GM10266 (cell line): Measurements from ENCODE around the gene TDRD9.

Source experiments
- DNase-seq: peaks from one replicate; pipeline ENCODE4 v3.0.0; 2012; ENCODE audit errors: extremely low spot score
- TF ChIP-seq, protein P1 (sequence below): IDR thresholded peaks from 2 replicates; pipeline ENCODE4 v1.5.1; 2012; ENCODE audit warnings: mild to moderate bottlenecking, low read depth; ENCODE audit not compliant: control insufficient read depth, insufficient read depth; ENCODE audit errors: missing control alignments

TDRD9 gene

DNA sequence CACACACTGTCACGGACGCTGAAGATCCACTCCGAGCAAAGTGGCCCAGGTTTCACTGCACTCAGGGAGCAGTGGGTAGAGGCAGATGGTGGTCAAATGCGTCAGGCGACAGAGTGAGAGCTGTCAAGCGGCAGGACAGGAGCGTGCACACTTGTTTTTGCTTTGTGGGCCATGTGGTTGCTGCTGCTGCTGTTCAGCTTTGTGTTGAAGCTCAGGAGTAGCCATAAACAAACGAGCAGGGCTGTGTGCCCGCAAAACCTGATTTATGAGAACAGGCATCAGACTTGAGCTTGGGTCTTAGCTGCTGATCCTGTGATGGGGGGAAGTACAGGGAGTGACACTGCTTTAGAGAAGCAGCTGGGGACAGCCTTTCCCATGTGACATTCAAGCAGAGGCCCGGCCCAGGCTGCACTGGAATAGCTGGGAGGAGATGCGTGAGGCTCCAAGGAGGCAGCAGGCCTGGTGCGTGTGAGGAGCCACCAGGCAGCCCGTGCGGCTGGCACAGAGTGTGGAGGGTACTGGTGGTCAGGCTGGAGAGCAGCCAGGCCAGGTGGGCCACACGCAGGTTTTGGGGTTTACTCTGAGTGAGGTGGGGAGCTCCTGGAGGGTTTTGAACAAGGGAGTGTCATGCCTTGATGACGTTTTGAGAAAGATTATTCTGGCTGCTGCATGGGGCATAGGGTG, 126.1 kb downstream of the TDRD9 start:
- TF ChIP-seq, protein P1, sequence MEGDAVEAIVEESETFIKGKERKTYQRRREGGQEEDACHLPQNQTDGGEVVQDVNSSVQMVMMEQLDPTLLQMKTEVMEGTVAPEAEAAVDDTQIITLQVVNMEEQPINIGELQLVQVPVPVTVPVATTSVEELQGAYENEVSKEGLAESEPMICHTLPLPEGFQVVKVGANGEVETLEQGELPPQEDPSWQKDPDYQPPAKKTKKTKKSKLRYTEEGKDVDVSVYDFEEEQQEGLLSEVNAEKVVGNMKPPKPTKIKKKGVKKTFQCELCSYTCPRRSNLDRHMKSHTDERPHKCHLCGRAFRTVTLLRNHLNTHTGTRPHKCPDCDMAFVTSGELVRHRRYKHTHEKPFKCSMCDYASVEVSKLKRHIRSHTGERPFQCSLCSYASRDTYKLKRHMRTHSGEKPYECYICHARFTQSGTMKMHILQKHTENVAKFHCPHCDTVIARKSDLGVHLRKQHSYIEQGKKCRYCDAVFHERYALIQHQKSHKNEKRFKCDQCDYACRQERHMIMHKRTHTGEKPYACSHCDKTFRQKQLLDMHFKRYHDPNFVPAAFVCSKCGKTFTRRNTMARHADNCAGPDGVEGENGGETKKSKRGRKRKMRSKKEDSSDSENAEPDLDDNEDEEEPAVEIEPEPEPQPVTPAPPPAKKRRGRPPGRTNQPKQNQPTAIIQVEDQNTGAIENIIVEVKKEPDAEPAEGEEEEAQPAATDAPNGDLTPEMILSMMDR: no peak
- no peak for DNase-seq

DNA sequence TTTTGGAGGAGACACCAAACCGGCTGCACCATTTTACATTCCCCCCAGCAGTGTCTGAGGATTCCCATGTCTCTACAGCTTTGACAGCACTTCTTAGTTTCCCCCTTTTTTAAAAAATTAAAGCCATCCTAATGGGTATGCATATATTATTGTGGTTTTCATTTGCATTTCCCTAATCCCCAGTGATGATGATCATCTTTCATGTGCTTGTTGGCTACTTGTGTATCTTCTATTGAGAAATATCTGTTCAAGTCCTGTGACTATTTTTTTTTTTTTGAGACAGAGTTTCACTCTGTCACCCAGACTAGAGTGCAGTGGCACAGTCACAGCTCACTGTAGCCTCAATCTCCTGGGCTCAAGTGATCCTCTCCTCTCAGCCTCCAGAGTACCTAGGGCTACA, 134.0 kb downstream of the TDRD9 start:
- TF ChIP-seq, protein P1: no peak
- DNase-seq: no peak

DNA sequence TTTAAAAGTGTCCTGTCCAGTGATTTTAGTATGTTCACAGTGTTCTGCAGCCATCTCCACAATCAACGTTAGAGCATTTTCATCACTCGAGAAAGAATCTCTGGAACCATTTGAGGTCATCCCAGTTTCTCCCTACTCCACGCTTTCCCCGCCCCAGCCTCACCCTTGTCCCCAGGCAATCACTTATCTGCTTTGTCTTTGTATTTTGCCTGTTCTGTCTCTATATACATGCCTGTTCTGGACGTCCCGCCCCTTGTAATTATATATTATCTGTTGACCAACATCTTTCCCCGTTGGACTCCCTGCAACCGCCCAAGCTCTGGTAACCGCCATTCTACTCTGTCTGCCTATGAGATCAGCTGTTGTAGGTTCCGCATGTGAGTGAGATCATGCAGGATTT, 135.7 kb downstream of the TDRD9 start:
- TF ChIP-seq, protein P1: no peak
- no peak for DNase-seq

DNA sequence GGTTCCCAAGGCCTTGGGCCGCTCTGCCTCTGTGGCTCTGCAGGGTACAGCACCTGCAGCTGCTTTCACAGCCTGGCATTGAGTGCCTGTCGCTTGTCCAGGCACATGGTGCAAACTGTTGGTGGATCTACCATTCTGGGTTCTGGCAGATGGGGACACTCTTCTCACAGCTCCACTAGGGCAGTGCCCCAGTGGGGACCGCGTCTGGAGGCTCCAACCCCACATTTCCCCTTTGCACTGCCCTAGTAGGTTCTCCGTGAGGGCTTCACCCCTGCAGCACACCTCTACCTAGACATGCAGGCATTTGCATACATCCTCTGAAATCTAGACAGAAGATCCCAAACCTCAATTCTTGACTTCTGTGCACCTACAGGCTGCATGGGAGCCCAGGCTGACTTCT, 138.0 kb downstream of the TDRD9 start:
- TF ChIP-seq, protein P1: no peak

DNA sequence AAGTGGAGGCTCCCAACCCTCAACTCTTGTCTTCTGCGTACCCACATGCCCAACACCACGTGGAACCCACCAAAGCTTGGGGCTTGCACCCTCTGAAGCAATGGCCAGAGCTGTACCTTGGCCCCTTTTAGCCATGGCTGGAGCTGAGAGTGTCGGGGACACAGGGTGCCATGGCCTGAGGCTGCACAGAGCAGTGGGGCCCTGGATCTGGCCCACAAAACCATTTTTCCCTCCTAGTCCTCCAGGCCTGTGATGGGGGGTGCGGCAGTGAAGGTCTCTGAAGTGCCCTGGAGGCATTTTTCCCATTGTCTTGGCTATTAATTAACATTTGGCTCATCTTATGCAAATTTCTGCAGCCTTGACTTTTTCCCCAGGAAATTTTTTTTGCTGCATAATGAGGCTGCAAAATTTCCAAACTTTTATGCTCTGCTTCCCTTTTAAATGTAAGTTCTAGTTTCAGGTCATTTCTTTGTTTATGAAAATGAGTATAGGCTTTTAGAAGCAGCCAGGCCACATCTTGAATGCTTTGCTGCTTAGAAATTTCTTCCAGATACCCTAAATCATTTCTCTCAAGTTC, 138.6 kb downstream of the TDRD9 start:
- TF ChIP-seq, protein P1: no peak

More for the DNA sequence above, 138.0 kb downstream of the TDRD9 start:
- DNase-seq: no peak

DNA sequence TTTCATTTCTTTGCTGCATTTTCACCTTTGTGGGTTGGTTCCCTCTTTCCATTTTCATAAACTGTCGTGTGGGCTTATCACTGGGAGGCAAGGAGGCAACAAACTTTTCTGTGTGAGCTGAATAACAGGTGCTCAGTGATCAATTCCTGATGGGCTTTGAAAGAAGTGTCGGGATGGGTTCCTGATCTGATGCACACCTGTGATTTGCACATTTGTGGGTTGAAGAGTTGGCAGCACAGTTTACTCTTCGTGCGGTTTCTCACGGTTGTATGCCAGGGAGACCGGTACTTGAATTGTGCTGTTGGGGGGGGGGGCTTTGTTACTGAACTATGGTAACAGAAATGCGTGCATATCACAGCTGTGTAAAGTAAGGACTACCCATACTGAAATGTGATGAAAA, 141.3 kb downstream of the TDRD9 start:
- DNase-seq: no peak
- TF ChIP-seq, protein P1: no peak

More for the DNA sequence above, 138.6 kb downstream of the TDRD9 start:
- no peak for DNase-seq

DNA sequence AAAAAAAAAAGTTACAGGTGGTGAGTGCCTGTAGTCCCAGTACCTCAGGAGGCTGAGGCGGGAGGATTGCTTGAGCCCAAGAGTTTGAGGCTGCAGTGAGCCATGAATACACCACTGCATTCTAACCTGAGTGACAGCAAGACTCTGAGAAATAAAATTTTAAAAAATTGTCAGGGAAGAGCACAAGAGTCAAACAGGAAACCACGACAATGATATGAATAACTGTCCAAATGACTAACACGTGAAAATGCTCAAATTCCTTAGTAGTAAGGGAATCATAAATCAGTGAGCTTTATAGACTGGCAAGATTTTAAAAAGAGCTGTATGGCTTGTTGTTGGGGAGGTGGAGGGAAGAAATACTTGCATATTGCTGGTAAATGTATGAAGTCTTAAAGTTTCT, 144.3 kb downstream of the TDRD9 start:
- DNase-seq: no peak
- TF ChIP-seq, protein P1: no peak
